ENCODE measurements around the gene ADCK1.

DNA sequence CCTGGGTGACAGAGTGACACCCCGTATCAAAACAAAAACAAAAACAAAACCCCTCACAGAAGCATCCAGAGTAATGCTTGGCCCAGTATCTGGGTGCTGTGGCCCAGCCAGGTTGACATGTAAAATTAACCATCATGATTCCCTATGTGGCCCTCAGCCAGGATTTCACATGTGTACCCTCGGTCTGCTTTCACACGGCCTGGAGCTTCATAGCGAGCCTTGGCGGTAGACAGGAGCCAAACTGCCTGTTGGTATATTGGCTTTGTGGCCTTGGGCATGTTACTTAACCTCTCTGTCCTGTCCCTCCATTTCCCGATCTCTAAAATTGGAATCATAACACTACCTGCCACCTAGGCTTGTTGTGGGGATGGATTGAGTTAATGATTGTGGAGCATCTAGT lies 65.5 kb downstream of the ADCK1 start:
- TF ChIP-seq ZNF384 (IDR thresholded peaks at IDR 0.05) (no peak), FOXM1 (IDR thresholded peaks at IDR 0.05; ENCODE audit: borderline replicate concordance) (no peak), L3MBTL2 (conservative IDR thresholded peaks at IDR 0.05) (no peak), ELF4 (IDR thresholded peaks at IDR 0.05) (no peak), SP1 (IDR thresholded peaks at IDR 0.05) (no peak)

Measured in HEK293T (cell line).